NT2/D1 (cell line): ENCODE results near the gene LYZL2.
"Not testable (repeated sequence)": the region's sequence is repeated elsewhere in the genome, so short reads cannot be mapped to it uniquely, and the experiment has no call there.

Experiments
- SUZ12 ChIP-seq: IDR thresholded peaks from 2 replicates; pipeline ENCODE4 v1.6.1; 2011; ENCODE audit not compliant: insufficient read length, insufficient read depth; ENCODE audit errors: extremely low read depth
- YY1 ChIP-seq: IDR thresholded peaks from 2 replicates; pipeline ENCODE4 v1.6.1; 2011; ENCODE audit not compliant: insufficient read length, insufficient read depth
- ZNF274 ChIP-seq: IDR thresholded peaks from 2 replicates; pipeline ENCODE4 v1.6.1; 2011; ENCODE audit warnings: mild to moderate bottlenecking, low read depth, low read length

DNA sequence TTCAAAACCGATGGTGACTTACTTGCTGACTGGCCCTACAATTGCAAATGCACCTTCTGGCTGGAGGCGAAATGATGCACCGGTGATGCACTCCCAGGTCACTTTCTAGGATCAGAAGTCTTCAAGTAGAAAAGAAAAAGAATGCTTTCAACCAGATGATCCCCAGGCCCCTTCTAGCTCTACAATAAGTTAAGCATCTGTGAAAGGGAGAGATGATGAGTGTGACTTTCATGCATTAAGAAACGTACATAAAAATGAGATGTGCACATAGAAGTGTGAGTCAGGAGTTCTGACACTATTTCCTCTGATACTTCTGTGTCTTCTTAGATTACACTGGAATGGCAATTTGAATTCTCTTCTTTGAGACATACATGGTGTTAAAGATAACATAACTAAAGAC lies 42.8 kb upstream of the LYZL2 start:
- TF ChIP-seq YY1, ZNF274, SUZ12: not testable (repeated sequence)
